GM19468 (cell line): ENCODE results near the gene IL10RB.
"Not testable (repeated sequence)": the region's sequence is repeated elsewhere in the genome, so short reads cannot be mapped to it uniquely, and the experiment has no call there.

ENCODE experiments used
- ATAC-seq: cut with Tn5 transposase; IDR thresholded peaks from one replicate; pipeline ENCODE4 v1.9.1; 2021; ENCODE audit warnings: mild to moderate bottlenecking, moderate library complexity, moderate number of reproducible peaks; ENCODE audit not compliant: unreplicated experiment; ENCODE audit errors: extremely low read depth

The IL10RB gene

GRCh38 chr21:33239559-33240127 is 26.5 kb upstream of the IL10RB start:
- ATAC-seq = not testable (repeated sequence)

GRCh38 chr21:33240404-33240803 is 25.8 kb upstream of the IL10RB start:
- no peak for ATAC-seq

- no peak for ATAC-seq
Observed at GRCh38 chr21:33241846-33242245, 24.3 kb upstream of the IL10RB start.

GRCh38 chr21:33242846-33243245 is 23.3 kb upstream of the IL10RB start:
- ATAC-seq = not testable (repeated sequence)

- ATAC-seq = no peak
Observed at GRCh38 chr21:33244082-33244778, 21.9 kb upstream of the IL10RB start.

- ATAC-seq = no peak
Observed at GRCh38 chr21:33244779-33245105, 21.4 kb upstream of the IL10RB start.

GRCh38 chr21:33245289-33245918 is 20.8 kb upstream of the IL10RB start:
- ATAC-seq = no peak

- ATAC-seq = no peak
Observed at GRCh38 chr21:33246506-33246905, 19.7 kb upstream of the IL10RB start.

GRCh38 chr21:33246963-33247362 is 19.2 kb upstream of the IL10RB start:
- ATAC-seq = no peak

GRCh38 chr21:33247599-33247998 is 18.6 kb upstream of the IL10RB start:
- no peak for ATAC-seq

GRCh38 chr21:33249331-33250002 is 16.7 kb upstream of the IL10RB start:
- no peak for ATAC-seq

- ATAC-seq = no peak
Observed at GRCh38 chr21:33251119-33251518, 15.0 kb upstream of the IL10RB start.

- ATAC-seq = not testable (repeated sequence)
Observed at GRCh38 chr21:33253382-33253781, 12.8 kb upstream of the IL10RB start.

- ATAC-seq = no peak
Observed at GRCh38 chr21:33254766-33255165, 11.4 kb upstream of the IL10RB start.

- no peak for ATAC-seq
Observed at GRCh38 chr21:33255404-33255803, 10.8 kb upstream of the IL10RB start.

- no peak for ATAC-seq
Observed at GRCh38 chr21:33256019-33256418, 10.1 kb upstream of the IL10RB start.

- no peak for ATAC-seq
Observed at GRCh38 chr21:33257094-33257803, 8.9 kb upstream of the IL10RB start.

GRCh38 chr21:33258475-33258874 is 7.7 kb upstream of the IL10RB start:
- no peak for ATAC-seq

- ATAC-seq = no peak
Observed at GRCh38 chr21:33259428-33259827, 6.7 kb upstream of the IL10RB start.

GRCh38 chr21:33259995-33260394 is 6.2 kb upstream of the IL10RB start:
- no peak for ATAC-seq

- ATAC-seq = no peak
Observed at GRCh38 chr21:33261635-33262034, 4.5 kb upstream of the IL10RB start.
